Measurements from ENCODE around the gene HPS1. TPM values are rescaled to one million over a fixed set of nuclear protein-coding genes. Genes with fewer than 3 reads are reported as not detected.

HPS1 gene
- total RNA-seq, 8 experiments from 2014 or later = 8.6 to 76.9 (median 20.5) TPM

- in situ Hi-C loops (cut with MboI; ENCODE audit: low pct_unique_long_range_greater_than_20kb in 2 of 9, low sequenced_read_pairs in 9 of 9, unreplicated experiment in 9 of 9) = no loop called here
- Histone ChIP-seq H3K4me1 (replicated peaks in 1 of 2) (peaks cover 7% of the 10 kb centered on the region in 2 donors), H3K4me3 (no peak overlapping the region), H3K27ac (no peak overlapping the region)
- ATAC-seq (replicated peaks in 6 of 8) = no peak
- WGBS, 10 experiments = 80 to 100% (median 86%) methylated on average over 1 to 7 of the region's 23 CpGs; no CpG with 5 or more reads in 3 of the 10 experiments
Measured at GRCh38 chr10:98424295-98425254, 22.2 kb downstream of the HPS1 start.

- in situ Hi-C loops (cut with MboI; ENCODE audit: low pct_unique_long_range_greater_than_20kb in 2 of 9, low sequenced_read_pairs in 9 of 9, unreplicated experiment in 9 of 9) = no loop called here
- WGBS, 10 experiments = 100% methylated on average over 1 of the region's 9 CpGs; no CpG with 5 or more reads in 9 of the 10 experiments
- H3K27ac ChIP-seq = no peak overlapping the region
- H3K4me1 ChIP-seq (replicated peaks in 1 of 2) = peaks cover 7% of the 10 kb centered on the region in 2 donors
- no peak overlapping the region for H3K4me3 ChIP-seq
- peak in 1 of 8 experiments; percentile 53 for ATAC-seq (replicated peaks in 6 of 8)
Measured at GRCh38 chr10:98423691-98424120, 23.0 kb downstream of the HPS1 start.

GRCh38 chr10:98422182-98422581 is 24.6 kb downstream of the HPS1 start:
- in situ Hi-C loops (cut with MboI; ENCODE audit: low pct_unique_long_range_greater_than_20kb in 2 of 9, low sequenced_read_pairs in 9 of 9, unreplicated experiment in 9 of 9) = no loop called here
- ATAC-seq (replicated peaks in 6 of 8) = no peak
- 67 to 100% (median 92%) methylated on average over 1 to 7 of the region's 10 CpGs; no CpG with 5 or more reads in 3 of the 10 experiments for WGBS, 10 experiments
- peaks cover 7% of the 10 kb centered on the region in 2 donors for H3K4me1 ChIP-seq (replicated peaks in 1 of 2)
- no peak overlapping the region for H3K4me3 ChIP-seq
- H3K27ac ChIP-seq = no peak overlapping the region

GRCh38 chr10:98420786-98421185 is 25.9 kb downstream of the HPS1 start:
- H3K4me3 ChIP-seq = no peak overlapping the region
- 33 to 91% (median 60%) methylated on average over 1 to 6 of the region's 9 CpGs; no CpG with 5 or more reads in 3 of the 10 experiments for WGBS, 10 experiments
- in situ Hi-C loops (cut with MboI; ENCODE audit: low pct_unique_long_range_greater_than_20kb in 2 of 9, low sequenced_read_pairs in 9 of 9, unreplicated experiment in 9 of 9) = no loop called here
- peaks cover 7 to 9% of the 10 kb centered on the region in 2 donors for H3K4me1 ChIP-seq (replicated peaks in 1 of 2)
- peak in 3 of 8 experiments; percentile 75 to 84 (median 79) for ATAC-seq (replicated peaks in 6 of 8)
- H3K27ac ChIP-seq = peak overlapping the region in 1 of 2 donors; percentile 37

- no peak for ATAC-seq (replicated peaks in 6 of 8)
- no peak overlapping the region for H3K27ac ChIP-seq
- H3K4me1 ChIP-seq (replicated peaks in 1 of 2) = peaks cover 10 to 15% of the 10 kb centered on the region in 2 donors
- 20 to 100% (median 97%) methylated on average over 1 to 11 of the region's 17 CpGs; no CpG with 5 or more reads in 4 of the 10 experiments for WGBS, 10 experiments
- in situ Hi-C loops (cut with MboI; ENCODE audit: low pct_unique_long_range_greater_than_20kb in 2 of 9, low sequenced_read_pairs in 9 of 9, unreplicated experiment in 9 of 9) = no loop called here
- no peak overlapping the region for H3K4me3 ChIP-seq
Measured at GRCh38 chr10:98419469-98420261, 27.1 kb downstream of the HPS1 start.

- in situ Hi-C loops (cut with MboI; ENCODE audit: low pct_unique_long_range_greater_than_20kb in 2 of 9, low sequenced_read_pairs in 9 of 9, unreplicated experiment in 9 of 9) = no loop called here
- 73 to 97% (median 80%) methylated on average over 1 to 6 of the region's 18 CpGs; no CpG with 5 or more reads in 5 of the 10 experiments for WGBS, 10 experiments
- no peak for ATAC-seq (replicated peaks in 6 of 8)
- Histone ChIP-seq H3K27ac (no peak overlapping the region), H3K4me1 (replicated peaks in 1 of 2) (peaks cover 16 to 22% of the 10 kb centered on the region in 2 donors), H3K4me3 (no peak overlapping the region)
Measured at GRCh38 chr10:98418665-98419468, 27.9 kb downstream of the HPS1 start.

GRCh38 chr10:98417973-98418664 is 28.6 kb downstream of the HPS1 start:
- H3K27ac ChIP-seq = no peak overlapping the region
- WGBS, 10 experiments = 75 to 100% (median 90%) methylated on average over 1 to 10 of the region's 21 CpGs; no CpG with 5 or more reads in 2 of the 10 experiments
- in situ Hi-C loops (cut with MboI; ENCODE audit: low pct_unique_long_range_greater_than_20kb in 2 of 9, low sequenced_read_pairs in 9 of 9, unreplicated experiment in 9 of 9) = no loop called here
- H3K4me1 ChIP-seq (replicated peaks in 1 of 2) = peaks cover 16 to 22% of the 10 kb centered on the region in 2 donors
- no peak for ATAC-seq (replicated peaks in 6 of 8)
- H3K4me3 ChIP-seq = no peak overlapping the region

GRCh38 chr10:98417481-98417959 is 29.2 kb downstream of the HPS1 start:
- ATAC-seq (replicated peaks in 6 of 8) = no peak
- Histone ChIP-seq H3K4me1 (replicated peaks in 1 of 2) (peaks cover 16 to 22% of the 10 kb centered on the region in 2 donors), H3K4me3 (no peak overlapping the region), H3K27ac (no peak overlapping the region)
- in situ Hi-C loops (cut with MboI; ENCODE audit: low pct_unique_long_range_greater_than_20kb in 2 of 9, low sequenced_read_pairs in 9 of 9, unreplicated experiment in 9 of 9) = no loop called here
- WGBS, 10 experiments = 85 to 100% (median 91%) methylated on average over 3 to 9 of the region's 19 CpGs; no CpG with 5 or more reads in 4 of the 10 experiments

GRCh38 chr10:98416606-98417388 is 29.9 kb downstream of the HPS1 start:
- 81 to 100% (median 94%) methylated on average over 1 to 12 of the region's 18 CpGs; no CpG with 5 or more reads in 5 of the 10 experiments for WGBS, 10 experiments
- ATAC-seq (replicated peaks in 6 of 8) = no peak
- no peak overlapping the region for H3K4me3 ChIP-seq
- H3K27ac ChIP-seq = no peak overlapping the region
- peaks cover 16 to 22% of the 10 kb centered on the region in 2 donors for H3K4me1 ChIP-seq (replicated peaks in 1 of 2)
- in situ Hi-C loops (cut with MboI; ENCODE audit: low pct_unique_long_range_greater_than_20kb in 2 of 9, low sequenced_read_pairs in 9 of 9, unreplicated experiment in 9 of 9) = no loop called here

GRCh38 chr10:98415731-98416119 is 31.0 kb downstream of the HPS1 start:
- 36 to 100% (median 67%) methylated on average over 1 to 5 of the region's 8 CpGs; no CpG with 5 or more reads in 3 of the 10 experiments for WGBS, 10 experiments
- in situ Hi-C loops (cut with MboI; ENCODE audit: low pct_unique_long_range_greater_than_20kb in 2 of 9, low sequenced_read_pairs in 9 of 9, unreplicated experiment in 9 of 9) = no loop called here
- ATAC-seq (replicated peaks in 6 of 8) = no peak

More at GRCh38 chr10:98415731-98416119, 31.0 kb downstream of the HPS1 start:
- Histone ChIP-seq H3K4me1 (replicated peaks in 1 of 2) (peaks cover 12 to 18% of the 10 kb centered on the region in 2 donors), H3K27ac (no peak overlapping the region), H3K4me3 (no peak overlapping the region)
